NK-92 treated with Interleukin-12 subunit alpha and Interleukin-12 subunit beta, amount 100 ng/mL, for 24 hours (cell line): ENCODE measurements around the gene EML3.

Experiments
- DNase-seq: peaks from one replicate; lab custom pipeline; 2025; lab: John Stamatoyannopoulos, UW

The EML3 gene

DNA sequence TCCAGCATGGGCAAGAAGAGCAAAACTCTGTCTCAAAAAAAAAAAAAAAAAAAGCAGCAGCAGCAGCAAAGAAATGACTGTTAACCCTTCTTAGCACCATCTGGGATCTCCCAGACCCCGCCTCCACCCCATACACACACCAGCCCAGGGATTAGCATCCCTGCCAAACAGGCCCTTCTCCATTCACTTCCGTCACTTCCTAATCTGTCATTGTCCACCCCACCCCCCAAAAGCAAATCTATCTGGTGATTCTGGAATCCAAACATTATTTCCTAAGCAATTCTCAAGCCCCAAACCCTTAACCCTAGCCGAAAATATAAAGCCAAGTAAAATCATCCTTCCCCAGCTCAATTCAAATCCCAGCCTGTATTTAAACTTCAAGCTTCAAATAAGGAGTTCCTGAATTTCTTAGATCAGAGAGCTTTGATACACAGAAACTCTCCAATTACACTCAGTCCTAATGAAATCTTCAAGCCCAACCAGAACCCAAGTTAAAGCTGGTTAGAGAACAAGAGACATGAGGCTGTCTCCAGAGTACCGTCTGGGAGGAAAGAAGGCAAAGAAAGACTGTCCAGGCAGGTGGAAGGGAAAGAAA is 60.0 kb downstream of the EML3 start:
- no peak for DNase-seq
